Small intestine (tissue), 7 donors: ENCODE results near the gene TIAM1. TPM values are rescaled to one million over a fixed set of nuclear protein-coding genes. Genes with fewer than 3 reads are reported as not detected.
A peak's percentile ranks its signal among the peaks of the same experiment; 100 is the strongest.

Source experiments
- DNase-seq, 2 donors: peaks; one replicate each; pipeline versions ENCODE4 v3.0.0 to v3.0.0-alpha.2; 2013
- FAIRE-seq: peaks from 2 replicates; lab custom pipeline; 2012; peaks lifted over from hg19 to GRCh38; lab: Jason Lieb, UNC
- H3K27ac ChIP-seq, 3 donors: one replicate each; pipeline ENCODE4 v1.5.1; 2013; ENCODE audit warnings: low read length in 2 of 3, mild to moderate bottlenecking in 2 of 3, control low read depth in 1 of 3, inconsistent platforms in 1 of 3, low read depth in 1 of 3, moderate library complexity in 1 of 3
- H3K27me3 ChIP-seq, 3 donors: one replicate each; pipeline ENCODE4 v1.6.1; 2013; ENCODE audit warnings: low read length in 3 of 3, inconsistent platforms in 1 of 3; ENCODE audit not compliant: control insufficient read depth in 3 of 3, insufficient read depth in 3 of 3
- H3K36me3 ChIP-seq, 3 donors: one replicate each; pipeline ENCODE4 v1.6.1; 2013; ENCODE audit warnings: low read length in 3 of 3, inconsistent platforms in 1 of 3, low read depth in 1 of 3, mild to moderate bottlenecking in 1 of 3, moderate library complexity in 1 of 3; ENCODE audit not compliant: control insufficient read depth in 3 of 3, insufficient read depth in 2 of 3
- H3K4me1 ChIP-seq, 3 donors: one replicate each; pipeline ENCODE4 v1.6.1; 2013; ENCODE audit warnings: low read length in 2 of 3, inconsistent platforms in 1 of 3, low read depth in 1 of 3, mild to moderate bottlenecking in 1 of 3, moderate library complexity in 1 of 3; ENCODE audit not compliant: control insufficient read depth in 3 of 3, insufficient read depth in 2 of 3
- H3K4me3 ChIP-seq, 3 donors: one replicate each; pipeline ENCODE4 v1.5.1; 2013; ENCODE audit warnings: low read length in 3 of 3, control low read depth in 1 of 3, inconsistent platforms in 1 of 3, low read depth in 1 of 3, mild to moderate bottlenecking in 1 of 3, moderate library complexity in 1 of 3
- H3K9me3 ChIP-seq, 2 donors: one replicate each; pipeline ENCODE4 v1.6.1; 2013; ENCODE audit warnings: low read depth in 1 of 2, low read length in 1 of 2; ENCODE audit not compliant: control insufficient read depth in 2 of 2, insufficient read depth in 1 of 2
- WGBS, 3 donors: extraction: QIAGEN DNeasy Blood & Tissue Kit; methylation state at CpG; one replicate each; pipeline ENCODE4 v1.1.7; 2013; 5-methylcytosine and 5-hydroxymethylcytosine counted together
- polyA plus RNA-seq, 4 donors: library from polyadenylated mRNA; stranded (reverse) in 3 of 4; unstranded in 1 of 4; fragments of 200-250 nt in 3 of 4; fragments of 120-200 nt in 1 of 4; gene quantifications; one replicate each; pipeline versions ENCODE4 v1.2.1 to v1.2.3, GENCODE V29; 2013
- donor health status: healthy with polysubstance abuse.
- donor health status: control.
- donor health status: control.
- donor health status: Bipolar disorder and iron deficiency.
- donor health status: healthy.

Gene TIAM1
- polyA plus RNA-seq, 4 donors: 0.45 to 4.1 (median 2.4) TPM

- no peak for FAIRE-seq
- 93% methylated on average over 11 of the region's 11 CpGs for WGBS, 3 donors
- DNase-seq: no peak
These were observed 118.3 kb downstream of the TIAM1 start for GRCh38 chr21:31225713-31226112.

GRCh38 chr21:31222142-31222541 lies 121.9 kb downstream of the TIAM1 start:
- H3K4me1 ChIP-seq: no peaks in the 10 kb centered on the region
- 75% methylated on average over 6 of the region's 6 CpGs for WGBS, 3 donors
- H3K27me3 ChIP-seq: no peaks in the 10 kb centered on the region
- FAIRE-seq (no peak), DNase-seq (no peak)
- H3K36me3 ChIP-seq: no peaks in the 10 kb centered on the region
- H3K27ac ChIP-seq: no peak overlapping the region
- H3K4me3 ChIP-seq: no peak overlapping the region
- H3K9me3 ChIP-seq: no peaks in the 10 kb centered on the region

More at GRCh38 chr21:31225713-31226112, 118.3 kb downstream of the TIAM1 start:
- Histone ChIP-seq H3K27ac (no peak overlapping the region), H3K27me3 (no peaks in the 10 kb centered on the region), H3K4me1 (no peaks in the 10 kb centered on the region), H3K36me3 (no peaks in the 10 kb centered on the region), H3K9me3 (no peaks in the 10 kb centered on the region), H3K4me3 (no peak overlapping the region)

GRCh38 chr21:31221043-31221442 lies 123.0 kb downstream of the TIAM1 start:
- no peaks in the 10 kb centered on the region for H3K36me3 ChIP-seq
- H3K4me3 ChIP-seq: no peak overlapping the region
- no peaks in the 10 kb centered on the region for H3K9me3 ChIP-seq
- no peak overlapping the region for H3K27ac ChIP-seq
- no peaks in the 10 kb centered on the region for H3K4me1 ChIP-seq
- H3K27me3 ChIP-seq: no peaks in the 10 kb centered on the region
- 78 to 91% (median 83%) methylated on average over 5 of the region's 5 CpGs for WGBS, 3 donors
- DNase-seq (no peak), FAIRE-seq (no peak)

GRCh38 chr21:31220575-31220974 lies 123.5 kb downstream of the TIAM1 start:
- no peak for DNase-seq
- WGBS, 3 donors: 31 to 73% (median 67%) methylated on average over 1 of the region's 1 CpG

GRCh38 chr21:31218830-31219608 lies 125.0 kb downstream of the TIAM1 start:
- no peak overlapping the region for H3K27ac ChIP-seq
- FAIRE-seq: no peak
- DNase-seq: peak in 1 of 2 donors; percentile 17

More at GRCh38 chr21:31220575-31220974, 123.5 kb downstream of the TIAM1 start:
- FAIRE-seq: no peak
- Histone ChIP-seq H3K4me1 (no peaks in the 10 kb centered on the region), H3K27ac (no peak overlapping the region), H3K27me3 (no peaks in the 10 kb centered on the region), H3K36me3 (no peaks in the 10 kb centered on the region), H3K9me3 (no peaks in the 10 kb centered on the region), H3K4me3 (no peak overlapping the region)

GRCh38 chr21:31216206-31216605 lies 127.9 kb downstream of the TIAM1 start:
- no peak for FAIRE-seq
- no peak overlapping the region for H3K27ac ChIP-seq
- no peak for DNase-seq
- H3K9me3 ChIP-seq: no peaks in the 10 kb centered on the region
- no peaks in the 10 kb centered on the region for H3K4me1 ChIP-seq
- H3K27me3 ChIP-seq: no peaks in the 10 kb centered on the region
- H3K4me3 ChIP-seq: no peak overlapping the region
- WGBS, 3 donors: 86 to 97% (median 90%) methylated on average over 10 of the region's 10 CpGs
- H3K36me3 ChIP-seq: no peaks in the 10 kb centered on the region

More at GRCh38 chr21:31218830-31219608, 125.0 kb downstream of the TIAM1 start:
- 34 to 52% (median 41%) methylated on average over 12 of the region's 12 CpGs for WGBS, 3 donors
- no peaks in the 10 kb centered on the region for H3K4me1 ChIP-seq
- no peaks in the 10 kb centered on the region for H3K9me3 ChIP-seq
- no peaks in the 10 kb centered on the region for H3K27me3 ChIP-seq
- H3K4me3 ChIP-seq: no peak overlapping the region
- H3K36me3 ChIP-seq: no peaks in the 10 kb centered on the region

GRCh38 chr21:31213787-31214186 lies 130.3 kb downstream of the TIAM1 start:
- Histone ChIP-seq H3K27me3 (no peaks in the 10 kb centered on the region), H3K36me3 (no peaks in the 10 kb centered on the region), H3K4me3 (no peak overlapping the region), H3K4me1 (no peaks in the 10 kb centered on the region), H3K9me3 (no peaks in the 10 kb centered on the region), H3K27ac (no peak overlapping the region)
- no peak for FAIRE-seq
- DNase-seq: peak in 1 of 2 donors; percentile 2
- WGBS, 3 donors: 69 to 85% (median 69%) methylated on average over 2 of the region's 2 CpGs

- H3K27me3 ChIP-seq: no peaks in the 10 kb centered on the region
- H3K36me3 ChIP-seq: no peaks in the 10 kb centered on the region
- WGBS, 3 donors: 92 to 98% (median 96%) methylated on average over 2 of the region's 2 CpGs
- H3K9me3 ChIP-seq: no peaks in the 10 kb centered on the region
- no peak for FAIRE-seq
- no peaks in the 10 kb centered on the region for H3K4me1 ChIP-seq
- no peak overlapping the region for H3K4me3 ChIP-seq
- no peak overlapping the region for H3K27ac ChIP-seq
- DNase-seq: no peak
These were observed 132.2 kb downstream of the TIAM1 start for GRCh38 chr21:31211836-31212235.
